Smooth muscle cell (in vitro differentiated cells): ENCODE results near the gene CLMP. TPM values are rescaled to one million over a fixed set of nuclear protein-coding genes. Genes with fewer than 3 reads are reported as not detected.
"Not testable (repeated sequence)": the region's sequence is repeated elsewhere in the genome, so short reads cannot be mapped to it uniquely, and the experiment has no call there.

Experiments used
- DNase-seq: peaks from one replicate; lab custom pipeline; 2025; ENCODE audit not compliant: unreplicated experiment; lab: John Stamatoyannopoulos, UW
- H2AFZ ChIP-seq: fragments of 200-600 bp; sonication (generic); 2 replicates; pipeline ENCODE4 v1.6.0; 2016; ENCODE audit warnings: antibody characterized with exemption, low read depth, mild to moderate bottlenecking
- H3F3A ChIP-seq: fragments of 200-600 bp; sonication (generic); 2 replicates; pipeline ENCODE4 v1.6.0; 2017; ENCODE audit warnings: antibody characterized with exemption, low read depth
- H3K27ac ChIP-seq: fragments of 200-600 bp; sonication (generic); 2 replicates; pipeline ENCODE4 v1.5.1; 2016; ENCODE audit warnings: low read depth, mild to moderate bottlenecking
- H3K27me3 ChIP-seq: fragments of 200-600 bp; sonication (generic); 2 replicates; pipeline ENCODE4 v1.6.1; 2016; ENCODE audit warnings: low read depth, mild to moderate bottlenecking
- H3K36me3 ChIP-seq: fragments of 200-600 bp; sonication (generic); 2 replicates; pipeline ENCODE4 v1.5.1; 2016; ENCODE audit warnings: low read depth
- H3K4me1 ChIP-seq: fragments of 200-600 bp; sonication (generic); 2 replicates; pipeline ENCODE4 v1.5.1; 2016; ENCODE audit warnings: low read depth
- H3K4me2 ChIP-seq: fragments of 200-600 bp; sonication (generic); 2 replicates; pipeline ENCODE4 v1.6.0; 2016; ENCODE audit warnings: mild to moderate bottlenecking
- H3K4me3 ChIP-seq: fragments of 200-600 bp; sonication (generic); 2 replicates; pipeline ENCODE4 v1.5.1; 2016; ENCODE audit warnings: mild to moderate bottlenecking
- H3K79me2 ChIP-seq: fragments of 200-600 bp; sonication (generic); 2 replicates; pipeline ENCODE4 v1.6.0; 2016; ENCODE audit warnings: low read depth, mild to moderate bottlenecking
- H3K9ac ChIP-seq: fragments of 200-600 bp; sonication (generic); 2 replicates; pipeline ENCODE4 v1.6.0; 2016; ENCODE audit warnings: low read depth
- H3K9me3 ChIP-seq: fragments of 200-600 bp; sonication (generic); replicated peaks from 2 replicates; pipeline ENCODE4 v1.5.1; 2016; ENCODE audit warnings: low read depth
- H4K20me1 ChIP-seq: fragments of 200-600 bp; sonication (generic); 2 replicates; pipeline ENCODE4 v1.6.0; 2016; ENCODE audit warnings: low read depth
- WGBS: methylation state at CpG from one replicate; pipeline ENCODE4 v1.1.7; 2016; ENCODE audit warnings: low lambda C conversion rate; 5-methylcytosine and 5-hydroxymethylcytosine counted together
- polyA plus RNA-seq: library from polyadenylated mRNA; unstranded; fragments of >200 nt; fragmentation: Nextera tagmentation; extraction: Ambion mirVana; gene quantifications from 2 replicates; pipeline ENCODE4 v1.2.1, GENCODE V29; 2016
- total RNA-seq: library from RNA; depleted of rRNA; stranded (reverse); fragments of >200 nt; gene quantifications from 2 replicates; pipeline ENCODE4 v1.2.3, GENCODE V29; 2014
- TF ChIP-seq, protein P1 (sequence below): fragments of 200-600 bp; sonication (generic); IDR thresholded peaks from 2 replicates; pipeline ENCODE4 v1.5.1; 2017; ENCODE audit warnings: borderline replicate concordance, mild to moderate bottlenecking, antibody characterized with exemption; ENCODE audit not compliant: insufficient read depth, poor library complexity, severe bottlenecking

Gene CLMP
- total and polyA plus RNA-seq, 2 experiments from 2014 or later: 74.0 to 176 TPM

DNA sequence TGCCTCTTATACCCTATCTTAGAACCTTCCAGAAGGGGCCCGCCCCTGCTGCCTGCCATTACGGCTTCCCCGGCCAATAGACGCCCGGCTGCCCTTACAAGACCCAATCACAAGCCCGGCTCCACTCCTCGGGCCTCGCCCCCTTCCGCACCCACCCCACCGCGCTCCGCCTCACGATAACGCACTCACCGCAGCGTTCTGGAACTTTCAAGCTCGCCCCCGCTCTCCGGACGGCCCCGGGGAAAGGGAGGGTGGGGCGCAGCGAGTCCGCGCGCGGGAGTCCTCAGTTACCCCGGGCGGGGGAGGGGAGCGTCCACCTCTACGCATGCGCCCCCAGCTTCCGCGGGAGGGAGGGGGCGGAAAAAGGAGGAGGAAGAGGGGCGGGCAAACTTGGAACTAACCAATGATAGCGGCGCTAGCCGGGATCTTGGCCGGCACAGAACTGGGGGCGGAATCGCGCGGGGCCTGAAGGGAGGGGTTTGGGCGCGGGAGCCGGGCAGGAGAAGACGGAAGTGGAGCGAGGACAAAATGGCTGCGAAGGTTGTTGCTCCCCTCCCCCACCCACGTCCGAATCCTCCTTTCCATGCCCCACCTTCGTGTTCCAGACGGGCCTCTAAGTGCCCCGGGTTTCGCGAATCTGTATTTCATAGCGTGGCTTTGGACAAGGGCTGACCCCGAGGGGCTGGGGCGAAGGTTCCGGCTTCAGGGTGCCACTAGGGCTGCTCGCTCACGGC lies 132.7 kb downstream of the CLMP start:
- no peaks in the 10 kb centered on the region for H3K9me3 ChIP-seq
- no peaks in the 10 kb centered on the region for H3K27me3 ChIP-seq
- H3K4me3 ChIP-seq: peak overlapping the region; percentile 85
- H2AFZ ChIP-seq: peak overlapping the region; percentile 76
- peak overlapping the region; percentile 99 for H3K9ac ChIP-seq
- peaks cover 68% of the 10 kb centered on the region for H3K79me2 ChIP-seq
- TF ChIP-seq, protein P1, sequence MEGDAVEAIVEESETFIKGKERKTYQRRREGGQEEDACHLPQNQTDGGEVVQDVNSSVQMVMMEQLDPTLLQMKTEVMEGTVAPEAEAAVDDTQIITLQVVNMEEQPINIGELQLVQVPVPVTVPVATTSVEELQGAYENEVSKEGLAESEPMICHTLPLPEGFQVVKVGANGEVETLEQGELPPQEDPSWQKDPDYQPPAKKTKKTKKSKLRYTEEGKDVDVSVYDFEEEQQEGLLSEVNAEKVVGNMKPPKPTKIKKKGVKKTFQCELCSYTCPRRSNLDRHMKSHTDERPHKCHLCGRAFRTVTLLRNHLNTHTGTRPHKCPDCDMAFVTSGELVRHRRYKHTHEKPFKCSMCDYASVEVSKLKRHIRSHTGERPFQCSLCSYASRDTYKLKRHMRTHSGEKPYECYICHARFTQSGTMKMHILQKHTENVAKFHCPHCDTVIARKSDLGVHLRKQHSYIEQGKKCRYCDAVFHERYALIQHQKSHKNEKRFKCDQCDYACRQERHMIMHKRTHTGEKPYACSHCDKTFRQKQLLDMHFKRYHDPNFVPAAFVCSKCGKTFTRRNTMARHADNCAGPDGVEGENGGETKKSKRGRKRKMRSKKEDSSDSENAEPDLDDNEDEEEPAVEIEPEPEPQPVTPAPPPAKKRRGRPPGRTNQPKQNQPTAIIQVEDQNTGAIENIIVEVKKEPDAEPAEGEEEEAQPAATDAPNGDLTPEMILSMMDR: no peak
- peaks cover 23% of the 10 kb centered on the region for H3F3A ChIP-seq
- peak overlapping the region; percentile 99 for H3K27ac ChIP-seq
- peak overlapping the region; percentile 88 for H3K4me2 ChIP-seq
- H4K20me1 ChIP-seq: peaks cover 45% of the 10 kb centered on the region
- peaks cover 13% of the 10 kb centered on the region for H3K36me3 ChIP-seq
- WGBS: 1% methylated on average over 27 of the region's 63 CpGs
- peak; percentile 97 for DNase-seq
- peaks cover 40% of the 10 kb centered on the region for H3K4me1 ChIP-seq

DNA sequence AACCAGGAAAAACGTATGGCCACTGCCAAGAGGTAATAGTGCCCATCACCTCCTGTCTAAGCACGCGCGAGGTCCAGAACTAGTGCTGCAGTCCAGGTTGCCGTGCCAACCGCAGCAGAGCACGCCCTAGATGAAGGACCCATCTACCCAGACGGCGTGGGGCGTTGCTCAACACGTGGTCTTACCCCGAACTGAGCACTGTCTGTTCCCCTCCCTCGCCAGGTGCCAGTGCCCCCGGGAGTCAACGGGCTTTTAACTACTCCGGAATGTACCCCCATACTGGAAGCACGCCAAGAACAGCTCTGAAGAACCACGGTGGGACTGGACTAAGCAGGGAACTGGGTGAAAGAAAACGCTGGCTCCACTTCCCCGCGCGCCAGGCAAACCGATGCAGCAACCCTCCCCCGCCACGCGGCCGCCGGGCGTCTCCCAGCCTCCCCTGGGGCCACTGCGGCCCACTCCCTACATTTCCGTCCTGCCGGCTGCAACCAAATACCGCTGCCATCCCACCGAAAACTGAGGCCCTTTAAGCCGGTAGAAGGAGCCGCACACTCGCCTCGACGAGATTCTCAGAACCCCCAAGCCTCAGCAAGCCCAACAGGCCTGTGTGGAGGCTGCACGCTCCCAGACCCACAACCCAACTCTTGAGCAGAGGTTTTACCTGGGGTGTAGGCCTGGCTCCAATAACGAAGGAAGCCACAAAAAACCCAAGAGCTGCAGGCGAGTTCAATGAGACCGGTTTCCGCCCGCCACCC lies 133.5 kb downstream of the CLMP start, which contains the start of gene HSPA8:
Gene HSPA8 (minus strand): TSS at position 734 of the 755 bp plus-strand sequence. CDS start 812 bp downstream, outside the sequence.
- Histone ChIP-seq H3K4me3 (peak within 1 kb of the TSS; percentile 85), H3K4me1 (peaks cover 40% of the 10 kb centered on the region), H2AFZ (peak within 1 kb of the TSS; percentile 76), H3K27ac (peak within 1 kb of the TSS; percentile 99), H3K27me3 (no peaks in the 10 kb centered on the region), H3K4me2 (peak within 1 kb of the TSS; percentile 88), H4K20me1 (peaks cover 53% of the 10 kb centered on the region), H3K36me3 (peaks cover 21% of the 10 kb centered on the region), H3K79me2 (peaks cover 68% of the 10 kb centered on the region), H3K9ac (peak within 1 kb of the TSS; percentile 99), H3K9me3 (no peaks in the 10 kb centered on the region), H3F3A (peaks cover 31% of the 10 kb centered on the region)
- TF ChIP-seq, protein P1: no peak
- DNase-seq: no peak
- WGBS: under 1% methylated on average over 44 of the region's 45 CpGs

GRCh38 chr11:123060277-123061000 lies 134.6 kb downstream of the CLMP start:
- Histone ChIP-seq H3K4me2 (peak overlapping the region; percentile 88), H3K4me3 (peak overlapping the region; percentile 85), H3K36me3 (peaks cover 28% of the 10 kb centered on the region), H3K9me3 (no peaks in the 10 kb centered on the region), H4K20me1 (peaks cover 64% of the 10 kb centered on the region), H3K27me3 (no peaks in the 10 kb centered on the region), H3K4me1 (peaks cover 40% of the 10 kb centered on the region), H3K79me2 (peaks cover 61% of the 10 kb centered on the region), H3F3A (peaks cover 42% of the 10 kb centered on the region), H3K9ac (peak overlapping the region; percentile 82), H2AFZ (no peak overlapping the region), H3K27ac (peak overlapping the region; percentile 99)
- 12% methylated on average over 8 of the region's 8 CpGs for WGBS
- TF ChIP-seq, protein P1: no peak
- DNase-seq: no peak

- not testable (repeated sequence) for DNase-seq, H3K27me3 ChIP-seq, H2AFZ ChIP-seq, H3K9me3 ChIP-seq
- Histone ChIP-seq H3K27ac (peak overlapping the region; percentile 99), H3K36me3 (peaks cover 28% of the 10 kb centered on the region), H3K4me1 (peaks cover 39% of the 10 kb centered on the region), H3K79me2 (peaks cover 50% of the 10 kb centered on the region), H4K20me1 (peaks cover 76% of the 10 kb centered on the region), H3K4me3 (peak overlapping the region; percentile 85), H3K4me2 (peak overlapping the region; percentile 88), H3K9ac (peak overlapping the region; percentile 1), H3F3A (peaks cover 46% of the 10 kb centered on the region)
- 74% methylated on average over 18 of the region's 18 CpGs for WGBS
Measured at GRCh38 chr11:123059041-123059920, 135.8 kb downstream of the CLMP start.
